ENCODE results near the gene C12orf42. TPM values are rescaled to one million over a fixed set of nuclear protein-coding genes. Genes with fewer than 3 reads are reported as not detected.

Gene C12orf42
- total and polyA plus RNA-seq, 2 donors from 2014 or later: 0.94 TPM; not detected in 1

- Histone ChIP-seq H3K9ac (ENCODE audit: low read length in 3 of 3) (no peak overlapping the region), H3K9me3 (ENCODE audit: control insufficient read depth in 2 of 3, insufficient read depth in 1 of 3, low read length in 3 of 3) (no peaks in the 10 kb centered on the region), H3K4me1 (ENCODE audit: control insufficient read depth in 2 of 3, insufficient read depth in 2 of 3, low read depth in 1 of 3, low read length in 3 of 3) (no peaks in the 10 kb centered on the region), H3K36me3 (ENCODE audit: control insufficient read depth in 2 of 3, insufficient read depth in 3 of 3, low read length in 3 of 3) (no peaks in the 10 kb centered on the region), H3K27me3 (ENCODE audit: control insufficient read depth, insufficient read depth, low read length) (no peaks in the 10 kb centered on the region), H3K27ac (ENCODE audit: low read depth in 2 of 2, low read length in 2 of 2) (no peak overlapping the region), H3K4me3 (ENCODE audit: low read length in 3 of 3) (no peak overlapping the region)
- no peak for TF ChIP-seq CTCF (IDR thresholded peaks at IDR 0.05; ENCODE audit: borderline replicate concordance, extremely low read depth, insufficient read depth)
- FAIRE-seq (no peak), DNase-seq (no peak)
- intact Hi-C loops (cut with DNase I): no loop called here
Observed at GRCh38 chr12:103353913-103354312, 141.9 kb downstream of the C12orf42 start.

GRCh38 chr12:103350116-103350515 lies 145.7 kb downstream of the C12orf42 start:
- no peaks in the 10 kb centered on the region for H3K4me1 ChIP-seq (ENCODE audit: control insufficient read depth in 2 of 3, insufficient read depth in 2 of 3, low read depth in 1 of 3, low read length in 3 of 3)
- intact Hi-C loops (cut with DNase I): no loop called here
- FAIRE-seq (no peak), DNase-seq (no peak)
- no peaks in the 10 kb centered on the region for H3K36me3 ChIP-seq (ENCODE audit: control insufficient read depth in 2 of 3, insufficient read depth in 3 of 3, low read length in 3 of 3)
- H3K27ac ChIP-seq (ENCODE audit: low read depth in 2 of 2, low read length in 2 of 2): no peak overlapping the region
- TF ChIP-seq CTCF (IDR thresholded peaks at IDR 0.05; ENCODE audit: borderline replicate concordance, extremely low read depth, insufficient read depth): no peak
- no peak overlapping the region for H3K4me3 ChIP-seq (ENCODE audit: low read length in 3 of 3)
- H3K9me3 ChIP-seq (ENCODE audit: control insufficient read depth in 2 of 3, insufficient read depth in 1 of 3, low read length in 3 of 3): peaks cover 0 to 4% (median 0%) of the 10 kb centered on the region in 3 donors
- H3K9ac ChIP-seq (ENCODE audit: low read length in 3 of 3): no peak overlapping the region
- H3K27me3 ChIP-seq (ENCODE audit: control insufficient read depth, insufficient read depth, low read length): no peaks in the 10 kb centered on the region

- no peak for FAIRE-seq
- no peak overlapping the region for H3K9ac ChIP-seq (ENCODE audit: low read length in 3 of 3)
- TF ChIP-seq CTCF (IDR thresholded peaks at IDR 0.05; ENCODE audit: borderline replicate concordance, extremely low read depth, insufficient read depth): no peak
- no peaks in the 10 kb centered on the region for H3K27me3 ChIP-seq (ENCODE audit: control insufficient read depth, insufficient read depth, low read length)
- no peak overlapping the region for H3K27ac ChIP-seq (ENCODE audit: low read depth in 2 of 2, low read length in 2 of 2)
- H3K4me1 ChIP-seq (ENCODE audit: control insufficient read depth in 2 of 3, insufficient read depth in 2 of 3, low read depth in 1 of 3, low read length in 3 of 3): no peaks in the 10 kb centered on the region
- no peak overlapping the region for H3K4me3 ChIP-seq (ENCODE audit: low read length in 3 of 3)
- peaks cover 0 to 4% (median 0%) of the 10 kb centered on the region in 3 donors for H3K9me3 ChIP-seq (ENCODE audit: control insufficient read depth in 2 of 3, insufficient read depth in 1 of 3, low read length in 3 of 3)
- DNase-seq: no peak
- intact Hi-C loops (cut with DNase I): no loop called here
- no peaks in the 10 kb centered on the region for H3K36me3 ChIP-seq (ENCODE audit: control insufficient read depth in 2 of 3, insufficient read depth in 3 of 3, low read length in 3 of 3)
Observed at GRCh38 chr12:103348935-103349334, 146.8 kb downstream of the C12orf42 start.

- Histone ChIP-seq H3K27me3 (ENCODE audit: control insufficient read depth, insufficient read depth, low read length) (no peaks in the 10 kb centered on the region), H3K4me3 (ENCODE audit: low read length in 3 of 3) (no peak overlapping the region), H3K9me3 (ENCODE audit: control insufficient read depth in 2 of 3, insufficient read depth in 1 of 3, low read length in 3 of 3) (peaks cover 0 to 3% (median 0%) of the 10 kb centered on the region in 3 donors), H3K36me3 (ENCODE audit: control insufficient read depth in 2 of 3, insufficient read depth in 3 of 3, low read length in 3 of 3) (no peaks in the 10 kb centered on the region), H3K9ac (ENCODE audit: low read length in 3 of 3) (no peak overlapping the region), H3K27ac (ENCODE audit: low read depth in 2 of 2, low read length in 2 of 2) (no peak overlapping the region), H3K4me1 (ENCODE audit: control insufficient read depth in 2 of 3, insufficient read depth in 2 of 3, low read depth in 1 of 3, low read length in 3 of 3) (no peaks in the 10 kb centered on the region)
- intact Hi-C loops (cut with DNase I): no loop called here
- no peak for TF ChIP-seq CTCF (IDR thresholded peaks at IDR 0.05; ENCODE audit: borderline replicate concordance, extremely low read depth, insufficient read depth)
- no peak for FAIRE-seq
- DNase-seq: no peak
Observed at GRCh38 chr12:103336940-103337339, 158.8 kb downstream of the C12orf42 start.

Measured in kidney (tissue), 14 donors.